ENCODE data around the gene UBN1. TPM values are rescaled to one million over a fixed set of nuclear protein-coding genes. Genes with fewer than 3 reads are reported as not detected.

UBN1 gene
- total RNA-seq, 1 donor from 2014 or later = 41.9 TPM

DNA sequence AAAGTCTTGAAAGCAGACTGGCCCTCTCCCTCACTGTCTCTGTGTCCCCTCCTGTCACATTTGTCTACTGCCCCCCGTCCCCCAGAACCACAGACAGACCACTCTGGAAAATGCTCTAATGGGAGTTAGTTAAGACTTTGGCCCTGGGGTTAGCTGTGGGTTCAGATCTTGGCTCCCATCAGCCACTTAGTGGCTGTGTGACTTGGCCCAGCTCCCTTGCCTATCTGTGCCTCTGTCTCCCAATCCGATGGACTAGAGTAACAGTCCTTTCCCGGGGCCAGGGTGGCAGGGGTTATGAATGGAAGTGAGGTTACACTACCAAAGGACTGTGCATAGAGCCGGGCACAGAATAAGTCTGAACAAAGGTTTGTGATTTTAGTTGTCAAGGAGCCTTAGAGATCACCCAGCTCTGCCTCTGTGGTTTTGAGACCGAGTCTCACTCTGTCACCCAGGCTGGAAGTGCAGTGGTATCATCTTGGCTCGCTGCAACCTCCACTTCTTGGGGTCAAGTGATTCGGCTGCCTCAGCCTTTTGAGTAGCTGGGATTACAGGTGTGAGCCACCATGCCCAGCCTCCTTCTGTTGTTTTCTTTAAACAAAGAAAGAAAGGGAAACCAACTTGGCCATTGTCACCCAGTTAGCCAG lies 66.0 kb downstream of the UBN1 start:
- Mint-ChIP-seq H3K9me3 (ENCODE audit: low read depth) (no peaks in the 10 kb centered on the region), H3K27ac (no peak overlapping the region), H3K4me3 (ENCODE audit: low read depth) (no peak overlapping the region), H3K36me3 (ENCODE audit: insufficient read depth) (peaks cover 2% of the 10 kb centered on the region), H3K4me1 (ENCODE audit: low read depth) (peaks cover 4% of the 10 kb centered on the region), H3K27me3 (no peaks in the 10 kb centered on the region)
- DNase-seq (ENCODE audit: low spot score, unreplicated experiment) = no peak
- TF ChIP-seq, protein P1, sequence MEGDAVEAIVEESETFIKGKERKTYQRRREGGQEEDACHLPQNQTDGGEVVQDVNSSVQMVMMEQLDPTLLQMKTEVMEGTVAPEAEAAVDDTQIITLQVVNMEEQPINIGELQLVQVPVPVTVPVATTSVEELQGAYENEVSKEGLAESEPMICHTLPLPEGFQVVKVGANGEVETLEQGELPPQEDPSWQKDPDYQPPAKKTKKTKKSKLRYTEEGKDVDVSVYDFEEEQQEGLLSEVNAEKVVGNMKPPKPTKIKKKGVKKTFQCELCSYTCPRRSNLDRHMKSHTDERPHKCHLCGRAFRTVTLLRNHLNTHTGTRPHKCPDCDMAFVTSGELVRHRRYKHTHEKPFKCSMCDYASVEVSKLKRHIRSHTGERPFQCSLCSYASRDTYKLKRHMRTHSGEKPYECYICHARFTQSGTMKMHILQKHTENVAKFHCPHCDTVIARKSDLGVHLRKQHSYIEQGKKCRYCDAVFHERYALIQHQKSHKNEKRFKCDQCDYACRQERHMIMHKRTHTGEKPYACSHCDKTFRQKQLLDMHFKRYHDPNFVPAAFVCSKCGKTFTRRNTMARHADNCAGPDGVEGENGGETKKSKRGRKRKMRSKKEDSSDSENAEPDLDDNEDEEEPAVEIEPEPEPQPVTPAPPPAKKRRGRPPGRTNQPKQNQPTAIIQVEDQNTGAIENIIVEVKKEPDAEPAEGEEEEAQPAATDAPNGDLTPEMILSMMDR (IDR thresholded peaks at IDR 0.05; ENCODE audit: unreplicated experiment) = no peak

- no peak overlapping the region for H3K27ac Mint-ChIP-seq
- DNase-seq (ENCODE audit: low spot score, unreplicated experiment) = no peak
- no peak overlapping the region for H3K4me3 Mint-ChIP-seq (ENCODE audit: low read depth)
- TF ChIP-seq, protein P1 (IDR thresholded peaks at IDR 0.05; ENCODE audit: unreplicated experiment) = no peak
- peaks cover 2% of the 10 kb centered on the region for H3K36me3 Mint-ChIP-seq (ENCODE audit: insufficient read depth)
- H3K9me3 Mint-ChIP-seq (ENCODE audit: low read depth) = no peaks in the 10 kb centered on the region
- H3K27me3 Mint-ChIP-seq = no peaks in the 10 kb centered on the region
- H3K4me1 Mint-ChIP-seq (ENCODE audit: low read depth) = peaks cover 6% of the 10 kb centered on the region
Observed at GRCh38 chr16:4913774-4914525, 66.7 kb downstream of the UBN1 start.

GRCh38 chr16:4914528-4915225 lies 67.4 kb downstream of the UBN1 start:
- TF ChIP-seq, protein P1 (IDR thresholded peaks at IDR 0.05; ENCODE audit: unreplicated experiment) = no peak
- no peak for DNase-seq (ENCODE audit: low spot score, unreplicated experiment)
- Mint-ChIP-seq H3K27me3 (no peaks in the 10 kb centered on the region), H3K4me1 (ENCODE audit: low read depth) (peaks cover 8% of the 10 kb centered on the region), H3K4me3 (ENCODE audit: low read depth) (no peak overlapping the region), H3K36me3 (ENCODE audit: insufficient read depth) (peaks cover 2% of the 10 kb centered on the region), H3K9me3 (ENCODE audit: low read depth) (no peaks in the 10 kb centered on the region), H3K27ac (no peak overlapping the region)

DNA sequence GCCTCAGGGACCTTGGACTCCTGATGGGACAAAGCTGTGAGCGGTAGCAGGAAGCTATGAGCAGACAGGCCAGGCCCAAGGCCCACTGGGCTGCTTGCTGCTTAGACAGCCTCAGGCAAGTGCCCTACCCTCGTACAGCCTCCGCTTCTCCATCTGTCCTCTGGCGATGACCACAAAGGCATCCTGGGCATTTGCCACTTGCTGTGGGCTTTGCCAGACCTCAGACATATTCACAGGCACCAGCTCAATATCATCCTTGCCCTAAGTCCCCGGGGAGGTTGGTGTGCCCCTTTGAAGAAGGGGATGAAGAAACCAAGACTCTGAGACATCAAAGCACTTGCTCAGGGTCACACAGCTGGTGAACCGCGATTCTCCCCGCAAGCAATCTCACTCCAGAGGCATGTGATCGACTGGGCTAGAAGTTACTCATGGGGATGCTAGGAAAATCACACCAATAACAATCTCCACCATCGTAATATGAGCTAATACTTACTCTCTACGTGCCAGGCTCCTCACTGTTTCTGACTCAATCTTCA lies 68.0 kb downstream of the UBN1 start:
- Mint-ChIP-seq H3K9me3 (ENCODE audit: low read depth) (no peaks in the 10 kb centered on the region), H3K36me3 (ENCODE audit: insufficient read depth) (peaks cover 2% of the 10 kb centered on the region), H3K27me3 (no peaks in the 10 kb centered on the region), H3K4me1 (ENCODE audit: low read depth) (peaks cover 8% of the 10 kb centered on the region), H3K4me3 (ENCODE audit: low read depth) (no peak overlapping the region), H3K27ac (no peak overlapping the region)
- TF ChIP-seq, protein P1 (IDR thresholded peaks at IDR 0.05; ENCODE audit: unreplicated experiment) = no peak
- no peak for DNase-seq (ENCODE audit: low spot score, unreplicated experiment)

- TF ChIP-seq, protein P1 (IDR thresholded peaks at IDR 0.05; ENCODE audit: unreplicated experiment) = no peak
- Mint-ChIP-seq H3K27ac (no peak overlapping the region), H3K4me3 (ENCODE audit: low read depth) (no peak overlapping the region)
Observed at GRCh38 chr16:4917117-4917516, 69.8 kb downstream of the UBN1 start.

More at GRCh38 chr16:4917117-4917516, 69.8 kb downstream of the UBN1 start:
- no peak for DNase-seq (ENCODE audit: low spot score, unreplicated experiment)
- Mint-ChIP-seq H3K9me3 (ENCODE audit: low read depth) (no peaks in the 10 kb centered on the region), H3K27me3 (no peaks in the 10 kb centered on the region), H3K36me3 (ENCODE audit: insufficient read depth) (peaks cover 2% of the 10 kb centered on the region), H3K4me1 (ENCODE audit: low read depth) (peaks cover 8% of the 10 kb centered on the region)

Data from progenitor cell of endocrine pancreas (in vitro differentiated cells).